Naive B cell (primary cell): ENCODE measurements around the gene LUC7L2. TPM values are rescaled to one million over a fixed set of nuclear protein-coding genes. Genes with fewer than 3 reads are reported as not detected.
"Not testable (repeated sequence)": the region's sequence is repeated elsewhere in the genome, so short reads cannot be mapped to it uniquely, and the experiment has no call there.

Source experiments
- ATAC-seq, 2 donors: fragments of 150-1000 bp; cut with Tn5 transposase; 2 replicates each; pipeline ENCODE4 v1.10.0; 2021; ENCODE audit warnings: low read depth in 2 of 2, mild to moderate bottlenecking in 2 of 2, moderate library complexity in 2 of 2
- DNase-seq: peaks from one replicate; pipeline ENCODE4 v3.0.0; 2022
- H3K27ac Mint-ChIP-seq, 6 donors: one replicate each; pipeline ENCODE4 v1.8.0; 2020 to 2022; ENCODE audit warnings: mild to moderate bottlenecking in 6 of 6, mixed read lengths in 6 of 6, moderate library complexity in 5 of 6, inconsistent platforms in 2 of 6
- H3K27me3 Mint-ChIP-seq, 3 donors: one replicate each; pipeline ENCODE4 v1.8.0; 2021 to 2022; ENCODE audit warnings: mixed read lengths in 3 of 3, mild to moderate bottlenecking in 1 of 3
- H3K36me3 Mint-ChIP-seq, 2 donors: one replicate each; pipeline ENCODE4 v1.8.0; 2020 to 2022; ENCODE audit warnings: mixed read lengths in 2 of 2, inconsistent platforms in 1 of 2, mild to moderate bottlenecking in 1 of 2
- H3K4me1 Mint-ChIP-seq, 3 donors: one replicate each; pipeline ENCODE4 v1.8.0; 2020 to 2022; ENCODE audit warnings: mixed read lengths in 3 of 3, inconsistent platforms in 1 of 3, mild to moderate bottlenecking in 1 of 3, moderate library complexity in 1 of 3
- H3K4me3 Mint-ChIP-seq, 8 donors: one replicate each; pipeline ENCODE4 v1.8.0; 2020 to 2022; ENCODE audit warnings: mild to moderate bottlenecking in 8 of 8, mixed read lengths in 8 of 8, moderate library complexity in 8 of 8, inconsistent platforms in 2 of 8
- H3K9me3 Mint-ChIP-seq, 7 donors: one replicate each; pipeline ENCODE4 v1.8.0; 2020 to 2022; ENCODE audit warnings: mixed read lengths in 7 of 7, mild to moderate bottlenecking in 5 of 7, inconsistent platforms in 2 of 7, moderate library complexity in 1 of 7
- polyA plus RNA-seq, 6 donors: library from polyadenylated mRNA; unstranded; fragments of 300-500 nt; fragmentation: Illumina TruSeq; gene quantifications; one replicate each; pipeline ENCODE4 v1.2.3, GENCODE V29; 2021; ENCODE audit warnings: low read depth in 6 of 6

Gene LUC7L2
- polyA plus RNA-seq, 6 donors from 2014 or later, result 42.2 to 78.3 (median 54.6) TPM

- ATAC-seq (no peak), DNase-seq (no peak)
- Mint-ChIP-seq H3K4me1 (no peaks in the 10 kb centered on the region), H3K36me3 (no peaks in the 10 kb centered on the region), H3K9me3 (no peaks in the 10 kb centered on the region), H3K4me3 (no peak overlapping the region), H3K27me3 (no peaks in the 10 kb centered on the region), H3K27ac (peak overlapping the region in 2 of 6 donors; percentile 53 to 79)
These were observed 86.6 kb downstream of the LUC7L2 start for GRCh38 chr7:139446051-139446890.

DNA sequence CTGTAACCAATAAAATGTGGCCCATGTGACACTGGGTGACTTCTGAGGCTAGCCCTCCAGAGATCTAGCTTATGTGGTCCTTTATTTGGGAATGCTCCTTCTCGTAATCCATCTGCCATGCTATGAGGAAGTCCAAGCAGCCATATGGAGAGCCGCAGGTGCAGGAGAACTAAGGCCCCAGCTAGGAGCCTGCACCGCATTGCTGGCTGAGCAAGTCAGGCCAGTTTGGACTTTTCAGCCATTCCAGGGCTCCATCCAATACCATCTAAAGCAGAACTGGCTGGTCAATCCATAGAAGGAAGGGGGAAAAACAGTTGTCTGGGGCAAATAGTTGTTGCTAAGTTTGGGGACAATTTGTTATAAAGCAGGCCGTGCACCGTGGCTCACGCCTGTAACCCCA, 91.2 kb downstream of the LUC7L2 start:
- Mint-ChIP-seq H3K27me3 (no peaks in the 10 kb centered on the region), H3K4me3 (no peak overlapping the region), H3K27ac (no peak overlapping the region), H3K9me3 (no peaks in the 10 kb centered on the region), H3K4me1 (no peaks in the 10 kb centered on the region), H3K36me3 (no peaks in the 10 kb centered on the region)
- DNase-seq (no peak), ATAC-seq (no peak)

DNA sequence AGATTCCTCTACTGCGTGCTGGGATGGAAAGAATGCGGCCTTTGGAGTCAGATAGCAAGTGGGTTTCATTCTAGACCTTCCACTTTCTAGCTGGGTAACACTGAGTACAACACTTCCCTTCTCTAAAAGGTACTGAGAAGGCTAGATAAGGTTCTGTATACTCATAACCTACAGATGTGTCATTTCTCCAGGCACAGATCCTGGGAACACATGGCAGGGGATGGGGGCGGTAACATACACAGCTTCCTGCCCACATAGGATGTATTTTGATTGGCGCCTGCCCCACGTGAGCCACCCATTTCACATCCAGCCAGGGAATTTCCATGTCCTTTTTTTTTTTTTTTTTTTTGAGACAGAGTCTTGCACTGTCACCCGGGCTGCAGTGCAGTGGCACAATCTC, 91.9 kb downstream of the LUC7L2 start:
- H3K36me3 Mint-ChIP-seq, result no peaks in the 10 kb centered on the region
- no peak for ATAC-seq

GRCh38 chr7:139452958-139453672, 93.4 kb downstream of the LUC7L2 start:
- no peaks in the 10 kb centered on the region for H3K4me1 Mint-ChIP-seq

More for the DNA sequence above, 91.9 kb downstream of the LUC7L2 start:
- DNase-seq, result no peak
- Mint-ChIP-seq H3K27ac (no peak overlapping the region), H3K27me3 (no peaks in the 10 kb centered on the region), H3K4me1 (no peaks in the 10 kb centered on the region), H3K9me3 (no peaks in the 10 kb centered on the region), H3K4me3 (no peak overlapping the region)

DNA sequence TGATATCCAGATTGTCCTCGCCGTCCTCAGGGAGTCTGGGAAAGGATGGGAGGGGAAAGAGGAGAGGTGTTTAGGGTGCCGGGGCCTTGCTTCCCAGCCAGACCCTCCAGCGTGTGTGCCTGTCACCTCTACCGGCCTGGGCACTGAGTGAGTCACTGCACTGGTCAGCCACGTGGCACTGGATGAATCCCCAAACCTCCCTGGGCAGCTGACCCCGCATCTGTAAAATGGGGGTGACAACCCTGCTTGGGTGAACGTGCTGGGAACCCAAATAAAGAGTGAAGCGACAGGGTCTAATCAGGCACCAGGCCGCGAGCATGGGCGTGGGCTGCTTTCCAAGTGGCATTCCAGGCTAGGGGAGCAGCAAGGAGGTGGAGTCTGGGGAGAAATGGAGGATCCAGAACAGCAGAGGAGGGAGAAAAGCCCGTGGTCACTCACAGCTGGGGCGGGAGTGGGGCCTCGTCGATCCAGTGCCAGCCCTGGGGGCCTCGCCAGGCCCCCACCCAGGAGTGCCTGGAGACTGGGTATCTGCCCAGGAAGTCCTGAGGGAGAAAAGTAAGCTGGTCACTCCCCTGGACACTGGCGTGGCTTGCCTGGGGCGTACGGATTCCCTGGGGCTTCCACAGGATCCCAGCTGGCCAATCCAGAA, 94.1 kb downstream of the LUC7L2 start:
- Mint-ChIP-seq H3K4me3 (no peak overlapping the region), H3K4me1 (no peaks in the 10 kb centered on the region), H3K27ac (no peak overlapping the region), H3K36me3 (no peaks in the 10 kb centered on the region), H3K27me3 (no peaks in the 10 kb centered on the region), H3K9me3 (no peaks in the 10 kb centered on the region)
- no peak for ATAC-seq
- no peak for DNase-seq

More at GRCh38 chr7:139452958-139453672, 93.4 kb downstream of the LUC7L2 start:
- Mint-ChIP-seq H3K36me3 (no peaks in the 10 kb centered on the region), H3K4me3 (no peak overlapping the region), H3K27ac (no peak overlapping the region), H3K27me3 (no peaks in the 10 kb centered on the region), H3K9me3 (no peaks in the 10 kb centered on the region)
- no peak for DNase-seq
- ATAC-seq, result no peak

GRCh38 chr7:139455789-139456188, 96.1 kb downstream of the LUC7L2 start:
- Mint-ChIP-seq H3K36me3 (no peaks in the 10 kb centered on the region), H3K4me1 (no peaks in the 10 kb centered on the region), H3K27me3 (no peaks in the 10 kb centered on the region), H3K4me3 (no peak overlapping the region), H3K27ac (no peak overlapping the region), H3K9me3 (no peaks in the 10 kb centered on the region)
- no peak for ATAC-seq
- DNase-seq, result no peak

- Mint-ChIP-seq H3K9me3 (no peaks in the 10 kb centered on the region), H3K27ac (no peak overlapping the region), H3K27me3 (peaks cover 0 to under 1% (median 0%) of the 10 kb centered on the region in 3 donors), H3K36me3 (no peaks in the 10 kb centered on the region), H3K4me3 (peak overlapping the region in 1 of 8 donors; percentile 47), H3K4me1 (no peaks in the 10 kb centered on the region)
- DNase-seq, result no peak
- ATAC-seq, result no peak
These were observed 96.8 kb downstream of the LUC7L2 start for GRCh38 chr7:139456511-139456910.

GRCh38 chr7:139457153-139457946, 97.7 kb downstream of the LUC7L2 start:
- Mint-ChIP-seq H3K27me3 (peaks cover 0 to 9% (median 0%) of the 10 kb centered on the region in 3 donors), H3K9me3 (peaks cover 0 to under 1% (median 0%) of the 10 kb centered on the region in 7 donors), H3K4me3 (no peak overlapping the region), H3K36me3 (no peaks in the 10 kb centered on the region), H3K27ac (peak overlapping the region in 1 of 6 donors; percentile 28), H3K4me1 (no peaks in the 10 kb centered on the region)
- DNase-seq, result no peak
- no peak for ATAC-seq

GRCh38 chr7:139463421-139463820, 103.7 kb downstream of the LUC7L2 start:
- H3K36me3 Mint-ChIP-seq, result peaks cover 0 to 10% of the 10 kb centered on the region in 2 donors
- peaks cover 0 to 12% (median 2%) of the 10 kb centered on the region in 7 donors for H3K9me3 Mint-ChIP-seq
- not testable (repeated sequence) for H3K27ac Mint-ChIP-seq, DNase-seq, H3K4me3 Mint-ChIP-seq, H3K4me1 Mint-ChIP-seq, ATAC-seq
- peaks cover 4 to 18% (median 14%) of the 10 kb centered on the region in 3 donors for H3K27me3 Mint-ChIP-seq

DNA sequence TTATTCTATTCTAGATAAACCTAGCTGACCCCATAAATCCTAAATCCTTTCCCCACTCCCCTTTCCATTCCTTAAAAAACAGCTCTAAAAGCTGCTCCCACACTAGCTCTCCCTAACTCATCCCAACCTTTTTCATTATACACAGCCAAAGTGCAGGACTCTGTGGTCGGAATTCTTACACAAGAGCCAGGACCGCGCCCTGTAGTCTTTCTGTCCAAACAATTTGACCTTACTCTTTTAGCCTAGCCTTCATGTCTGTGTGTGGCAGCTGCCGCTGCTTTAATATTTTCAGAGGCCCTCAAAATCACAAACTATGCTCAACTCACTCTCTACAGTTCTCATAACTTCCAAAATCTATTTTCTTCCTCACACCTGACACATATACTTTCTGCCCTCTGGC, 104.8 kb downstream of the LUC7L2 start:
- not testable (repeated sequence) for H3K4me3 Mint-ChIP-seq, H3K4me1 Mint-ChIP-seq, DNase-seq, H3K27ac Mint-ChIP-seq, ATAC-seq
- Mint-ChIP-seq H3K27me3 (peaks cover 5 to 19% (median 16%) of the 10 kb centered on the region in 3 donors), H3K9me3 (peaks cover 0 to 12% (median 2%) of the 10 kb centered on the region in 7 donors), H3K36me3 (peaks cover 0 to 10% of the 10 kb centered on the region in 2 donors)

DNA sequence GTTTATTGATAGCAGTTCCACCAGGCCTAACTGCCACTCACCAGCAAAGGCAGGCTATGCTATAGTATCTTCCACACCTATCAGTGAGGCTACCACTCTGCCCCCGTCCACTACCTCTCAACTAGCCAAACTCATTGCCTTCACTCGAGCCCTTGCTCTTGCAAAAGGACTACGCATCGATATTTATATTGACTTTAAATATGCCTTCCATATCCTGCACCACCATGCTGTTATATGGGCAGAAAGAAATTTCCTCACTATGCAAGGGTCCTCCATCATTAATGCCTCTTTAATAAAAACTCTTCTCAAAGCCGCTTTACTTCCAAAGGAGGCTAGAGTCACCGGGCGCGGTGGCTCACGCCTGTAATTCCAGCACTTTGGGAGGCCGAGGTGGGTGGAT, 105.4 kb downstream of the LUC7L2 start:
- not testable (repeated sequence) for H3K4me1 Mint-ChIP-seq, H3K27ac Mint-ChIP-seq, DNase-seq, H3K4me3 Mint-ChIP-seq, ATAC-seq
- Mint-ChIP-seq H3K27me3 (peaks cover 5 to 25% (median 16%) of the 10 kb centered on the region in 3 donors), H3K9me3 (peaks cover 0 to 12% (median 2%) of the 10 kb centered on the region in 7 donors), H3K36me3 (peaks cover 0 to 10% of the 10 kb centered on the region in 2 donors)

DNA sequence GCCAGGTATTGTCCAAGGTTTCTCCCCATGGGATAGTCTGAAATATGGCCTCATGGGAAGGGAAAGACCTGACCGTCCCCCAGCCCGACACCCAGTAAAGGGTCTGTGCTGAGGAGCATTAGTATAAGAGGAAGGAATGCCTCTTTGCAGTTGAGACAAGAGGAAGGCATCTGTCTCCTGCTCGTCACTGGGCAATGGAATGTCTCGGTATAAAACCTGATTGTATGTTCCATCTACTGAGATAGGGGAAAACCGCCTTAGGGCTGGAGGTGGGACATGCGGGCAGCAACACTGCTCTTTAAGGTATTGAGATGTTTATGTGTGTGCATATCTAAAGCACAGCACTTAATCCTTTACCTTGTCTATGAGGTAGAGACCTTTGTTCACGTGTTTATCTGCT, 108.0 kb downstream of the LUC7L2 start:
- not testable (repeated sequence) for H3K27ac Mint-ChIP-seq, H3K4me3 Mint-ChIP-seq, ATAC-seq, H3K4me1 Mint-ChIP-seq, H3K36me3 Mint-ChIP-seq, DNase-seq
- H3K9me3 Mint-ChIP-seq, result peaks cover 1 to 11% (median 5%) of the 10 kb centered on the region in 7 donors
- peaks cover 5 to 14% (median 12%) of the 10 kb centered on the region in 3 donors for H3K27me3 Mint-ChIP-seq

GRCh38 chr7:139468281-139468680, 108.6 kb downstream of the LUC7L2 start:
- not testable (repeated sequence) for H3K9me3 Mint-ChIP-seq, H3K36me3 Mint-ChIP-seq, H3K4me3 Mint-ChIP-seq, H3K4me1 Mint-ChIP-seq, H3K27me3 Mint-ChIP-seq, DNase-seq, ATAC-seq
- H3K27ac Mint-ChIP-seq, result peak overlapping the region in 1 of 6 donors; percentile 45
